ENCODE measurements around the gene P4HA3.

P4HA3 gene

DNA sequence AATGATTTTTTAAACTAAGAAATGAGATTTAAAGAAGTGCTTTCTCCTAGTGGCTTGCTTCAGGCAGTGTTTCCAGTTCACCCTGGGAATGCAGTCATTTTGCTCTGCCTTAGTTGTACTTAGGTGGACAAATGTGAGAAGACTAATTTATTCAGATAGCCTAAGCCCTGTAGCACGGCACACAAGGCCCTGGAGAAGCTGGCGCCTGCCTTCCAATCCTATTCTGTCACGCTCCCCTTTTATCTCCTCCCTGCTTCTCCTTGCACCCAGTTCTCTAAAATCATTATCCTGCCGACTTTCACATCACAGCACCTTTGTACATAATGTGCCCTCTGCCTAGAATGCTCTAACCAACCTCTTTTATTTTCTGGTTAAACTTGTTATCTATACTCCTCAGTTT lies 76.3 kb downstream of the P4HA3 start:
- TF ChIP-seq, protein P1, sequence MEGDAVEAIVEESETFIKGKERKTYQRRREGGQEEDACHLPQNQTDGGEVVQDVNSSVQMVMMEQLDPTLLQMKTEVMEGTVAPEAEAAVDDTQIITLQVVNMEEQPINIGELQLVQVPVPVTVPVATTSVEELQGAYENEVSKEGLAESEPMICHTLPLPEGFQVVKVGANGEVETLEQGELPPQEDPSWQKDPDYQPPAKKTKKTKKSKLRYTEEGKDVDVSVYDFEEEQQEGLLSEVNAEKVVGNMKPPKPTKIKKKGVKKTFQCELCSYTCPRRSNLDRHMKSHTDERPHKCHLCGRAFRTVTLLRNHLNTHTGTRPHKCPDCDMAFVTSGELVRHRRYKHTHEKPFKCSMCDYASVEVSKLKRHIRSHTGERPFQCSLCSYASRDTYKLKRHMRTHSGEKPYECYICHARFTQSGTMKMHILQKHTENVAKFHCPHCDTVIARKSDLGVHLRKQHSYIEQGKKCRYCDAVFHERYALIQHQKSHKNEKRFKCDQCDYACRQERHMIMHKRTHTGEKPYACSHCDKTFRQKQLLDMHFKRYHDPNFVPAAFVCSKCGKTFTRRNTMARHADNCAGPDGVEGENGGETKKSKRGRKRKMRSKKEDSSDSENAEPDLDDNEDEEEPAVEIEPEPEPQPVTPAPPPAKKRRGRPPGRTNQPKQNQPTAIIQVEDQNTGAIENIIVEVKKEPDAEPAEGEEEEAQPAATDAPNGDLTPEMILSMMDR (IDR thresholded peaks at IDR 0.05): no peak

DNA sequence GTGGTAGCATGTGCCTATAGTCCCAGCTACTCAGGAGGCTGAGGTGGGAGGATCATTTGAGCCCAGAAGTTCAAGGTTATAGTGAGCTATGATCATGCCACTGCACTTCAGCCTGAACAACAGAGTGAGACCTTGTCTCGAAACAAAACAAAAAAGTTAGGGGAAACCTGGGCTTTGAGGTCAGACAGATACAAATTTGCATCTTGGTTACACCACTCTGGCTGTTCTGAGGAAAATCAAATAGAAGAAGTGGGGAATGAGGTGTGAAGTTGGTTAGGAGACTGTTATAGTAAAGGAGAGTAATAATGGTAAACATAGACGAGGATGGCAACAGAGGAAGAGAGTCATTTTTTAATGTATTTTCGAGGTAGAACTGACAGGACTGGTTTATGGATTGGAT lies 77.8 kb downstream of the P4HA3 start:
- TF ChIP-seq, protein P1 (IDR thresholded peaks at IDR 0.05): no peak

DNA sequence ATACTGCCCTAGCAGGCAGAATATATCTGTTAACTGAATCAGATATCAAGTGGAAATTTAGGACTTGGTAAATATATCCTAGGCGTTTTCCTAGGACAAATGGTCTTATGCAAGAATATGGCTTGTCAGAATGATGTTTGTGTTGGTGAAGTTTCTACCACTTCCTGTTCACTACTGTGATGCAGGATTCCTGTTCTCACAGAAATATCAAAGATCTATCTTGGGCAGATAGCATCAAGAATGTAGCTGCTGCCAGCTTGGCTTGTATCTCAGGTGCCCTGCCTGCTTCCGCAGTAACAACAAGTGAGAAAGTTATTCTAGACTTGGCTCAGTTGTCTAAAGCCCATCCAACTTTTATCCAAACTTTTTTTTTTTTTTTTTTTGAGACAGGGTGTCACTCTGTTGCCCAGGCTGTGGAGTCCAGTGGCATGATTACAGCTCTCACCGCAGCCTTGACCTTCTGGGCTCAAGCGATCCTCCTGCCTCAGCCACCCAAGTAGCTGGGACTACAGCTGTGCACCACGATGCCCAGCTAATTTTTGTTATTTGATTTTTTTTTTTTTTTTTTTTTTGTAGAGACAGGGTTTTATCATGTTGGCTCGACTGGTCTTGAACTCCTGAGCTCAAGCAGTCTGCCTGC lies 79.0 kb downstream of the P4HA3 start:
- TF ChIP-seq, protein P1 (IDR thresholded peaks at IDR 0.05): no peak

DNA sequence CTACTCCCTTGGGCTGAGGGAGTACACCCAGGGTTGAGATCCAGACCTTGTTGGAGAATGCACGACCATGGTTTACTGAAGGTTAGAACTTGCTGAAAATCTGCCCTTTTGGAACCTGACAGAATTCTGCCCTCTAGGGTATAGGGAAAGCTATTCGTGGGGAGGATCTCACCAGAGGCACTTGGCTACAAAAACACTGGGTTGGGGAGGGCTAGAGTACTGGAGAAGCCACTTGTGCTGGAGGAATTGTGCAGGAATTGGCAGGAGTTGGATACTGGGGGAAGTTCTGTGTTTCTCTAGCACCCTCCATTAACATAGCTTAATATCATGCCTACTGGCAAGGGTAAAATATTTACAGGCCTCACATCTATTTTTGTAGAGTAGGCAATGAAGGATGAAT lies 84.5 kb downstream of the P4HA3 start:
- TF ChIP-seq, protein P1 (IDR thresholded peaks at IDR 0.05): no peak

DNA sequence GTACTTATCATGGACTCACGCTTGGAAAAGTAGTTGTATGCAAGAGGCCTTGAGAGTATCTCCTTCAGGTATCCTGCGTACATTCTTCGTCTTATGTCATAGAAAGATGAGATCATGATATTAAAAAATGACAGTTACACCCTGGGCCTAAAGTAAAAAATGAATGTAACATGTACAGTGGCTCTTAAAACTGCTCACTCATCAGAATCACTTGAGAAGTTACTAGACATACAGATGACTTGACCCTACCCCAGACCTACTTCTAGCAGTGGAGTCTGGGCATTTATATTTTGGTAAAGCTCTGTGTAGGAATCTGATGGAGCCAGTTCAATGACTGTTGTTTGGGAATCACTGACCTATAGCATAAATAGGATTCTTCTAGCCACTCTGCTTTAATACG lies 85.9 kb downstream of the P4HA3 start:
- TF ChIP-seq, protein P1 (IDR thresholded peaks at IDR 0.05): no peak

DNA sequence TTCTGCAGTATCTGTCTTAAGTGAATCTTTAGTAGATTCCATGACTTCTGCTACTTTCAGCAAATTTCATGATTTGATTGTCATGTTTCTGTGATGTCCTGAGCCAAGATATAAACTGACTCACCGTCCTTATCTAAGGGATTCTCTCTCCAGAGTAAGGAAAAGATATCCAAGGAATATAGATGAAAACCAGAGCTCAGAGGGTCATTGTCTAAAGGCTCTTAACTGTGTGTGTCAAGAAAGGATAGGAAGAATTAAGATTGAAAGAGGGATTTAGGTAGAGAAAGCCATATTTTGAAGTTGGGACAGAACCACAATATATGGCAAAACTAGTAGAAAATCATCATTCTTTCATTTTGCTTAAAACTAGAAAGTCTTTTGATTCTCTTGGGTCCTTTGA lies 89.6 kb downstream of the P4HA3 start:
- TF ChIP-seq, protein P1 (IDR thresholded peaks at IDR 0.05): no peak

DNA sequence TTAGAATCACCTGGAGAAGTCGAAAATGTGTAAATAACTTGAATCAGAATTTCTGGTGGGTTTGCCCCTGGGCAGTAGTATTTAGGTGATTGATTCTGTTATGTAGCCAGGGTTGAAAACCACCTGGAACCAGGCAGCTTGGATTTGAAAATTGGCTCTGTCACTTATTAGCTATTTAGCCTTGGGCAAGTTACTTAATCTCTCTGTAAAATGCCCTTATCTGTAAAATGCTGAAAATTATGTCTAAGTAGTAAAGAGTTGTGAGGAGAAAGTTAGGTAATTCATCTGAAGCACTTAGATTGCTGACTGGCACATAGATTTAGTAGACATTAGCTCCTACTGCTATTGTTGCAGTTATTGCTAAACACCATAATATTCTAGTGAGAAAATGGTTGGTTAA lies 91.1 kb downstream of the P4HA3 start:
- TF ChIP-seq, protein P1 (IDR thresholded peaks at IDR 0.05): no peak
